ENCODE data around the gene AATK. TPM values are rescaled to one million over a fixed set of nuclear protein-coding genes. Genes with fewer than 3 reads are reported as not detected.

The AATK gene
- total and polyA plus RNA-seq, 2 donors (not counting 3 experiments of a cell fraction or from before 2014, with no cell fraction given): 0.69 to 1.00 TPM

- ChIA-PET POLR2A (no interaction called here), CTCF (interaction anchor here (1.5 to 4.4 kb wide), 4 partner anchors 9 to 64 kb away, joined by 3 to 91 read pairs (median 5); no protein-coding TSS in a partner anchor)
- FAIRE-seq (no peak), DNase-seq (ENCODE audit: low read depth, low spot score) (no peak)
- Histone ChIP-seq H3K4me3 (replicated peaks in 1 of 3; ENCODE audit: insufficient read depth in 1 of 3, low read depth in 1 of 3, low read length in 3 of 3) (no peak overlapping the region), H3K79me2 (ENCODE audit: control insufficient read depth, insufficient read depth, low read length) (no peaks in the 10 kb centered on the region), H4K20me1 (replicated peaks; ENCODE audit: control insufficient read depth, extremely low read depth, insufficient read depth, low read length) (no peaks in the 10 kb centered on the region), H3K9me1 (replicated peaks; ENCODE audit: control insufficient read depth, extremely low read depth, insufficient read depth, low read length) (no peaks in the 10 kb centered on the region), H3K27ac (ENCODE audit: insufficient read depth, low read depth, low read length) (no peak overlapping the region), H3K4me2 (ENCODE audit: insufficient read depth, low read length) (no peak overlapping the region), H3K27me3 (ENCODE audit: control insufficient read depth in 2 of 2, insufficient read depth in 2 of 2, low read length in 2 of 2) (no peaks in the 10 kb centered on the region), H2AFZ (ENCODE audit: low read depth, low read length) (no peak overlapping the region), H3K4me1 (ENCODE audit: control insufficient read depth, extremely low read depth, insufficient read depth, low read length) (no peaks in the 10 kb centered on the region), H3K9ac (replicated peaks; ENCODE audit: extremely low read depth, insufficient read depth, low read length) (no peak overlapping the region), H3K9me3 (replicated peaks; ENCODE audit: control insufficient read depth, insufficient read depth, low read length) (no peaks in the 10 kb centered on the region), H3K36me3 (ENCODE audit: control insufficient read depth in 2 of 2, extremely low read depth in 1 of 2, insufficient read depth in 2 of 2, low read length in 2 of 2) (peaks cover 0 to 3% of the 10 kb centered on the region in 2 experiments)
- intact Hi-C loops (cut with micrococcal nuclease) (no loop called here), dilution Hi-C loops (cut with MboI; ENCODE audit: extremely low pct_ligation_motif_present, low sequenced_read_pairs) (no loop called here)
- TF ChIP-seq MYC (IDR thresholded peaks at IDR 0.05; ENCODE audit: low read depth, low read length): no peak
- TF ChIP-seq GATA2 (IDR thresholded peaks at IDR 0.05; ENCODE audit: insufficient read depth, insufficient read length, low read depth, low read length): no peak
- no peak for TF ChIP-seq CTCF (IDR thresholded peaks at IDR 0.05; ENCODE audit: extremely low read depth in 1 of 2, insufficient read depth in 1 of 2, low read depth in 1 of 2, low read length in 2 of 2)
- TF ChIP-seq EZH2 (IDR thresholded peaks at IDR 0.05; ENCODE audit: borderline replicate concordance, low read depth, low read length, severe bottlenecking): no peak
- no peak for TF ChIP-seq JUN (IDR thresholded peaks at IDR 0.05; ENCODE audit: borderline replicate concordance, insufficient read depth, insufficient read length, low read depth)
- TF ChIP-seq POLR2AphosphoS5 (IDR thresholded peaks at IDR 0.05; ENCODE audit: insufficient read depth, low read depth, low read length): no peak
- no TSS peak for BruUV-seq (replicated peaks)
Measured at GRCh38 chr17:81199482-81199830, 33.4 kb upstream of the AATK start.

Data from endothelial cell of umbilical vein (primary cell).